AG09319 (cell line): ENCODE measurements around the gene OR51B6.
"Not testable (repeated sequence)": the region's sequence is repeated elsewhere in the genome, so short reads cannot be mapped to it uniquely, and the experiment has no call there.

Experiments
- DNase-seq: peaks from one replicate; pipeline ENCODE4 v3.0.0-alpha.2; 2010; ENCODE audit warnings: low read depth; ENCODE audit errors: extremely low read depth
- CTCF ChIP-seq: IDR thresholded peaks from 2 replicates; pipeline ENCODE4 v1.5.1; 2011; ENCODE audit warnings: low read depth, mild to moderate bottlenecking, inconsistent platforms, low read length, moderate library complexity

The OR51B6 gene

DNA sequence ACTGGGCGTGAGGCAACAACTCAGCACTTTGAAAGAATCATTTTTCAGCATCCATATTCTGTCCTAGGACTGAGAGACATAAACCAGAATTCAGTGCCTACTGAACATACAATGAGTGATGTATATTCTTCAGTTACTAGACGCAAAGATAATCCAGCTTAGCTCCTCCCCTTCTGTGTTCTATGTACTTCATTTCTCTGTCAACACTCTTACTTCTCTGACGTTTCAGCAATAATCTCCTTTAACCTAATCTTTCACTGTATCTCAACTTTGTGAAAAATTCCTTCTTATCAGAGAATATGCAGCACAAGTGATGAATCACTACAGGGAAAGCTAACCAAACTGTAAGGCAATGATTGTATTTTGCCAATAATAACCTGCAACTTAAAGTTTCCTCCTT is 5.5 kb upstream of the OR51B6 start:
- TF ChIP-seq CTCF = no peak
- DNase-seq = no peak

GRCh38 chr11:5348551-5349194 is 2.6 kb upstream of the OR51B6 start:
- no peak for DNase-seq

DNA sequence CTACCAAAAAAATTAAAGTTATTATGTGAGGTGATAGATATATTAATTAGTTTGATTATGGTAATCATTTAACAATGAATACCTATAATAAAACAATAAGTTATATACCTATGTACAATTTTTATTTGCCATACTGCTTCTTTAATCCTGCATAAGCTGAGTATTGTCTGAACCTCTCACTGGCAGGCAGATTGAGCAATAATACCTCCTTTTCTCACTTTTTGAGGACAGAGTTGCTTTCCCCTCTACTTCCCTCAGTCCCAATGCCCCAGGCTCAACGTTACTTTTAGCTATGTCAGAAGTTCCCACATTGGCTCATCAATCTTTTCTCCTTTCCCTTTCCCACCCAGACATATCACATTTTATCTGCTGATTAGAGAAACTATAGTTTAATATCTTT is 1.8 kb upstream of the OR51B6 start:
- no peak for DNase-seq
- no peak for TF ChIP-seq CTCF

More at GRCh38 chr11:5348551-5349194, 2.6 kb upstream of the OR51B6 start:
- TF ChIP-seq CTCF = no peak

DNA sequence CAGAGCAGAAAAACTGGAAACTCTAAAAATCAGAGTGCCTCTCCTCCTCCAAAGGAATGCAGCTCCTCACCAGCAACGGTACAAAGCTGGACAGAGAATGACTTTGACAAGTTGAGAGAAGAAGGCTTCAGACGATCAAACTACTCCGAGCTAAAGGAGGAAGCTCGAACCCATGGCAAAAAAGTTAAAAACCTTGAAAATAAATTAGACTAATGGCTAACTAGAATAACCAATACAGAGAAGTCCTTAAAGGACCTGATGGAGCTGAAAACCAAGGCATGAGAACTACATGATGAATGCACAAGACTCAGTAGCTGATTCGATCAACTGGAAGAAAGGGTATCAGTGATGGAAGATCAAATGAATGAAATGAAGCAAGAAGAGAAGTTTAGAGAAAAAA is 4.7 kb downstream of the OR51B6 start:
- not testable (repeated sequence) for DNase-seq

- TF ChIP-seq CTCF = no peak
- no peak for DNase-seq
These were observed 10.8 kb downstream of the OR51B6 start for GRCh38 chr11:5362017-5362625.

- TF ChIP-seq CTCF = no peak
- DNase-seq = no peak
These were observed 12.4 kb downstream of the OR51B6 start for GRCh38 chr11:5363679-5364078.

- no peak for TF ChIP-seq CTCF
- no peak for DNase-seq
These were observed 12.9 kb downstream of the OR51B6 start for GRCh38 chr11:5364214-5364613.

DNA sequence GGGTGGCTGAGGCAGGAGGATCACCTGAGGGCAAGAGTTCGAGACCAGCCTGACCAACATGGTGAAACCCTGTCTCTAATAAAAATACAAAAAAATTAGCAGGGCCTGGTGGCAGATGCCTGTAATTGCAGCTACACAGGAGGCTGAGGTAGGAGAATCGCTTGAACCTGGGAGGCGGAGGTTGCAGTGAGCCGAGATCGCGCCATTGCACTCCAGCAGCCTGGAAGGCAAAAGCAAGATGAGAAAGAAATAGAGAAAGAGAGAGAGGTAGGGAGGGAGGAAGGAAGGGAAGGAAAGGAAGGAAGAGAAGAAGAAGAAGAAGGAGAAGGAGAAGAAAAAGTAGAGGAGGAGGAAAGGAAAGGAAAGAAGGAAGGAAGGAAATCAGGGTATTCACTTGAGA is 15.1 kb downstream of the OR51B6 start:
- DNase-seq = not testable (repeated sequence)
